HG03097 (cell line): Measurements from ENCODE around the gene TMEM179.

Source experiments
- ATAC-seq: cut with Tn5 transposase; IDR thresholded peaks from one replicate; pipeline ENCODE4 v1.9.1; 2021; ENCODE audit not compliant: unreplicated experiment, low FRiP score

TMEM179 gene

GRCh38 chr14:104558231-104559027 lies 46.1 kb downstream of the TMEM179 start:
- no peak for ATAC-seq

GRCh38 chr14:104557766-104558165 lies 46.8 kb downstream of the TMEM179 start:
- no peak for ATAC-seq

GRCh38 chr14:104557086-104557485 lies 47.5 kb downstream of the TMEM179 start:
- no peak for ATAC-seq

GRCh38 chr14:104556256-104557021 lies 48.1 kb downstream of the TMEM179 start:
- no peak for ATAC-seq

- ATAC-seq = no peak
Measured at GRCh38 chr14:104555430-104556255, 48.9 kb downstream of the TMEM179 start.

GRCh38 chr14:104554608-104555429 lies 49.8 kb downstream of the TMEM179 start:
- ATAC-seq = no peak

GRCh38 chr14:104554088-104554607 lies 50.4 kb downstream of the TMEM179 start:
- no peak for ATAC-seq

- ATAC-seq = no peak
Measured at GRCh38 chr14:104553166-104554087, 51.1 kb downstream of the TMEM179 start.

GRCh38 chr14:104552738-104553125 lies 51.8 kb downstream of the TMEM179 start:
- ATAC-seq = no peak

GRCh38 chr14:104551851-104552737 lies 52.5 kb downstream of the TMEM179 start:
- no peak for ATAC-seq

GRCh38 chr14:104550861-104551728 lies 53.5 kb downstream of the TMEM179 start:
- no peak for ATAC-seq

GRCh38 chr14:104550340-104550860 lies 54.2 kb downstream of the TMEM179 start:
- ATAC-seq = no peak

- no peak for ATAC-seq
Measured at GRCh38 chr14:104549536-104550339, 54.8 kb downstream of the TMEM179 start.

GRCh38 chr14:104548802-104549535 lies 55.6 kb downstream of the TMEM179 start:
- ATAC-seq = no peak

GRCh38 chr14:104547998-104548700 lies 56.4 kb downstream of the TMEM179 start:
- ATAC-seq = no peak
